H9 (cell line): ENCODE data around the gene MUC5B. TPM values are rescaled to one million over a fixed set of nuclear protein-coding genes. Genes with fewer than 3 reads are reported as not detected.

Experiments
- DNase-seq: peaks from one replicate; pipeline ENCODE4 v3.0.0-alpha.2; 2017
- H2AFZ ChIP-seq: one replicate; pipeline ENCODE4 v1.6.1; 2013; ENCODE audit warnings: mild to moderate bottlenecking, low read length, control low read depth, moderate library complexity
- H2AK5ac ChIP-seq: 2 replicates; pipeline ENCODE4 v1.6.1; 2013; ENCODE audit warnings: low read length, control low read depth, mixed read lengths; ENCODE audit not compliant: insufficient read length
- H2BK120ac ChIP-seq: one replicate; pipeline ENCODE4 v1.6.1; 2013; ENCODE audit warnings: low read depth, mild to moderate bottlenecking, low read length, control low read depth, inconsistent platforms; ENCODE audit not compliant: poor library complexity, severe bottlenecking
- H2BK12ac ChIP-seq: 2 replicates; pipeline ENCODE4 v1.6.1; 2013; ENCODE audit warnings: low read length, control low read depth, mixed read lengths, low read depth; ENCODE audit not compliant: insufficient read length
- H2BK15ac ChIP-seq: 2 replicates; pipeline ENCODE4 v1.6.1; 2013; ENCODE audit warnings: low read depth, low read length, control low read depth
- H2BK20ac ChIP-seq: one replicate; pipeline ENCODE4 v1.6.1; 2013; ENCODE audit warnings: low read depth, mild to moderate bottlenecking, low read length, control low read depth, inconsistent platforms; ENCODE audit not compliant: poor library complexity, severe bottlenecking
- H2BK5ac ChIP-seq: 2 replicates; pipeline ENCODE4 v1.6.1; 2013; ENCODE audit warnings: low read length, control low read depth, mixed read lengths; ENCODE audit not compliant: insufficient read length
- H3K14ac ChIP-seq: 2 replicates; pipeline ENCODE4 v1.6.1; 2013; ENCODE audit warnings: low read length, control low read depth; ENCODE audit not compliant: insufficient read depth
- H3K18ac ChIP-seq: 2 replicates; pipeline ENCODE4 v1.6.1; 2013; ENCODE audit warnings: low read depth, mild to moderate bottlenecking, mixed read lengths, low read length, control low read depth; ENCODE audit not compliant: insufficient read length
- H3K23ac ChIP-seq: 2 replicates; pipeline ENCODE4 v1.6.1; 2013; ENCODE audit warnings: low read length, control low read depth, mixed read lengths, low read depth; ENCODE audit not compliant: insufficient read length
- H3K23me2 ChIP-seq: 2 replicates; pipeline ENCODE4 v1.6.1; 2013; ENCODE audit warnings: low read depth, mild to moderate bottlenecking, mixed read lengths, low read length, control low read depth; ENCODE audit not compliant: insufficient read length, poor library complexity, severe bottlenecking
- H3K27ac ChIP-seq: 2 replicates; pipeline ENCODE4 v1.5.1; 2013; ENCODE audit warnings: low read length, control low read depth, mixed read lengths, low read depth; ENCODE audit not compliant: insufficient read length
- H3K27me3 ChIP-seq: 2 replicates; pipeline ENCODE4 v1.6.1; 2013; ENCODE audit warnings: low read length, control low read depth, inconsistent platforms; ENCODE audit not compliant: insufficient read depth
- H3K4ac ChIP-seq: 2 replicates; pipeline ENCODE4 v1.6.1; 2013; ENCODE audit warnings: low read depth, mild to moderate bottlenecking, control low read depth, inconsistent platforms, low read length, moderate library complexity
- H3K4me1 ChIP-seq: 2 replicates; pipeline ENCODE4 v1.6.1; 2013; ENCODE audit warnings: low read length, control low read depth, inconsistent platforms; ENCODE audit not compliant: insufficient read depth
- H3K4me2 ChIP-seq: 2 replicates; pipeline ENCODE4 v1.6.1; 2013; ENCODE audit warnings: low read length, control low read depth, mixed read lengths; ENCODE audit not compliant: insufficient read length, insufficient read depth
- H3K56ac ChIP-seq: 2 replicates; pipeline ENCODE4 v1.6.1; 2013; ENCODE audit warnings: low read depth, mild to moderate bottlenecking, mixed read lengths, low read length, control low read depth; ENCODE audit not compliant: insufficient read length
- H3K79me1 ChIP-seq: 2 replicates; pipeline ENCODE4 v1.6.1; 2013; ENCODE audit warnings: low read depth, mild to moderate bottlenecking, moderate library complexity, low read length, control low read depth, inconsistent platforms; ENCODE audit not compliant: insufficient read depth, poor library complexity, severe bottlenecking
- H3K79me2 ChIP-seq: 2 replicates; pipeline ENCODE4 v1.6.1; 2013; ENCODE audit warnings: low read length, control low read depth, inconsistent platforms; ENCODE audit not compliant: insufficient read depth
- H3K9ac ChIP-seq: 2 replicates; pipeline ENCODE4 v1.6.1; 2013; ENCODE audit warnings: low read length, control low read depth, mixed read lengths; ENCODE audit not compliant: insufficient read length; ENCODE audit errors: extremely low read depth
- H3K9me3 ChIP-seq: one replicate; pipeline ENCODE4 v1.6.1; 2013; ENCODE audit warnings: low read depth, low read length, inconsistent platforms; ENCODE audit not compliant: control insufficient read depth
- H3T11ph ChIP-seq: one replicate; pipeline ENCODE4 v1.6.1; 2013; ENCODE audit warnings: mild to moderate bottlenecking, low read length, control low read depth, inconsistent platforms
- H4K20me1 ChIP-seq: one replicate; pipeline ENCODE4 v1.6.1; 2013; ENCODE audit not compliant: control insufficient read depth, insufficient read length, insufficient read depth
- H4K5ac ChIP-seq: 2 replicates; pipeline ENCODE4 v1.6.1; 2013; ENCODE audit warnings: low read depth, mild to moderate bottlenecking, mixed read lengths, low read length, control low read depth; ENCODE audit not compliant: insufficient read length
- H4K8ac ChIP-seq: replicated peaks from 2 replicates; pipeline ENCODE4 v1.6.1; 2013; ENCODE audit warnings: low read length, control low read depth, mixed read lengths, low read depth; ENCODE audit not compliant: insufficient read length
- H4K91ac ChIP-seq: 2 replicates; pipeline ENCODE4 v1.6.1; 2013; ENCODE audit warnings: low read depth, mild to moderate bottlenecking, moderate library complexity, mixed read lengths, low read length, control low read depth; ENCODE audit not compliant: insufficient read length
- H3K27ac Mint-ChIP-seq, 3 experiments: 2 replicates in 2 of 3; 3 replicates in 1 of 3; pipeline ENCODE4 v1.8.0; 2020 to 2021; ENCODE audit warnings: mixed read lengths in 3 of 3, mild to moderate bottlenecking in 1 of 3, moderate library complexity in 1 of 3
- H3K27me3 Mint-ChIP-seq: 2 replicates; pipeline ENCODE4 v1.8.0; 2021; ENCODE audit warnings: low read depth, mild to moderate bottlenecking, moderate library complexity, mixed read lengths
- H3K36me3 Mint-ChIP-seq, 3 experiments: 2 replicates in 2 of 3; 3 replicates in 1 of 3; pipeline ENCODE4 v1.8.0; 2020 to 2021; ENCODE audit warnings: low read depth in 3 of 3, mixed read lengths in 3 of 3; ENCODE audit not compliant: insufficient read depth in 1 of 3
- H3K4me1 Mint-ChIP-seq, 2 experiments: 2 replicates each; pipeline ENCODE4 v1.8.0; 2020; ENCODE audit warnings: mixed read lengths in 2 of 2
- H3K4me3 Mint-ChIP-seq, 2 experiments: 2 replicates in 1 of 2; 3 replicates in 1 of 2; pipeline ENCODE4 v1.8.0; 2020 to 2021; ENCODE audit warnings: mild to moderate bottlenecking in 2 of 2, mixed read lengths in 2 of 2, moderate library complexity in 1 of 2
- H3K9me3 Mint-ChIP-seq, 2 experiments: 2 replicates in 1 of 2; 3 replicates in 1 of 2; pipeline ENCODE4 v1.8.0; 2020; ENCODE audit warnings: mild to moderate bottlenecking in 2 of 2, mixed read lengths in 2 of 2, moderate library complexity in 1 of 2
- CTCF ChIP-seq: fragments of 200-600 bp; sonication (generic); conservative IDR thresholded peaks from 3 replicates; pipeline ENCODE4 v1.8.0; 2021; ENCODE audit warnings: antibody characterized with exemption, mild to moderate bottlenecking
- WGBS: extraction: QIAGEN DNeasy Blood & Tissue Kit; methylation state at CpG from one replicate; pipeline ENCODE4 v1.1.7; 2013; ENCODE audit warnings: missing lambda C conversion rate, low lambda C conversion rate, mixed read lengths; ENCODE audit not compliant: insufficient read length; ENCODE audit errors: extremely low coverage; 5-methylcytosine and 5-hydroxymethylcytosine counted together
- total RNA-seq: library from RNA; stranded (reverse); gene quantifications from 2 replicates; pipeline ENCODE4 v1.2.1, GENCODE V29; 2021

The MUC5B gene
- total RNA-seq, 1 experiment from 2014 or later = not detected

DNA sequence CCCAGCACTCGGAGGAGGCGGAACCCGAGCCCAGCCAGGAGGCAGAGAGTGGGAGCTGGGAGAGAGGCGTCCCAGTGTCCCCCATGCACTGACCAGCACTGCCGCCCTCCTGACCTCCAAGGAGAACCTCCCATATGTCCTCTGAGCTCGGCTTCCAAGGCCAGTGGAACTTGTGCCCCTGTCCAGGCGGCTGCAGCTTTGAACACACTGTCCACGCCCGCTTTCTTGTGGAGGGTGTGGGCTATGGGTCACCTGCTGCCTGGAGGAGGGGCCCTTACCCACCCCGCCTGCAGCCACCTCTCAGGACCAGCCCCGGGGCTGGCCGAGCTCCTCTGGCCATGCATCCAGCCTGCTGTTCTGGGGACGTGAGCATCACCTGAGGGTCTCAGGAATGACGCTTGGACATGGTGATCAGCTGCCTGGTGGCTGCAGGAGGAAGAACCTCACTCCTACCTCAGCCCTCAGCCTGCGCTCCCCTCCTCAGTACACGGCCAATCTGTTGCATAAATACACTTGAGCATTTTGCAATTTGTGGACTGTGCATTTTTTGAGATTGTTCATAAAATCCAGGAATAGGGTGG lies 22.2 kb upstream of the MUC5B start:
- H3K23me2 ChIP-seq = peaks cover 4% of the 10 kb centered on the region
- peak; percentile 22 for DNase-seq
- no peaks in the 10 kb centered on the region for H3K9me3 ChIP-seq
- no peak overlapping the region for H3T11ph ChIP-seq
- no peak overlapping the region for H3K4me3 Mint-ChIP-seq
- H4K91ac ChIP-seq = no peak overlapping the region
- no peak for TF ChIP-seq CTCF
- H2BK120ac ChIP-seq = no peak overlapping the region
- H2AFZ ChIP-seq = no peak overlapping the region
- H2BK5ac ChIP-seq = no peak overlapping the region
- no peaks in the 10 kb centered on the region for H3K9me3 Mint-ChIP-seq
- no peak overlapping the region for H2AK5ac ChIP-seq
- H3K27me3 ChIP-seq = no peaks in the 10 kb centered on the region
- no peak overlapping the region for H3K23ac ChIP-seq
- H3K18ac ChIP-seq = no peak overlapping the region
- H2BK20ac ChIP-seq = no peak overlapping the region
- H4K20me1 ChIP-seq = no peaks in the 10 kb centered on the region
- H3K27ac Mint-ChIP-seq = no peak overlapping the region
- H3K4me1 Mint-ChIP-seq = no peaks in the 10 kb centered on the region
- no peak overlapping the region for H3K4me2 ChIP-seq
- no peaks in the 10 kb centered on the region for H3K4me1 ChIP-seq
- H2BK12ac ChIP-seq = no peak overlapping the region
- no peaks in the 10 kb centered on the region for H3K79me2 ChIP-seq
- no peaks in the 10 kb centered on the region for H3K79me1 ChIP-seq
- no peak overlapping the region for H3K56ac ChIP-seq
- no peak overlapping the region for H2BK15ac ChIP-seq
- no peak overlapping the region for H3K9ac ChIP-seq
- H4K8ac ChIP-seq = no peak overlapping the region
- H3K27me3 Mint-ChIP-seq = peaks cover 2% of the 10 kb centered on the region; the same call in 1 of the 2 replicates
- no peaks in the 10 kb centered on the region for H3K36me3 Mint-ChIP-seq
- no CpG with 5 or more reads among the region's 16 CpGs for WGBS
- H4K5ac ChIP-seq = no peak overlapping the region
- H3K27ac ChIP-seq = no peak overlapping the region
- no peak overlapping the region for H3K4ac ChIP-seq
- H3K14ac ChIP-seq = no peak overlapping the region
